H1 (cell line): ENCODE results near the gene ITM2B.

Source experiments
- CHD1 ChIP-seq: IDR thresholded peaks from 2 replicates; pipeline ENCODE4 v1.6.1; 2012; ENCODE audit warnings: low read depth, low read length, improper control_type of control experiment
- CREB1 ChIP-seq: IDR thresholded peaks from 2 replicates; pipeline ENCODE4 v1.6.1; 2012; ENCODE audit warnings: inconsistent platforms
- JUN ChIP-seq: IDR thresholded peaks from 2 replicates; pipeline ENCODE4 v1.6.1; 2011; ENCODE audit warnings: low read depth, mild to moderate bottlenecking, improper control_type of control experiment, low read length
- JUND ChIP-seq: IDR thresholded peaks from 2 replicates; pipeline ENCODE4 v1.6.1; 2011; ENCODE audit warnings: mild to moderate bottlenecking, improper control_type of control experiment, low read length
- NRF1 ChIP-seq: IDR thresholded peaks from 2 replicates; pipeline ENCODE4 v1.6.1; 2011; ENCODE audit warnings: mild to moderate bottlenecking, low read depth, low read length, improper control_type of control experiment
- RAD21 ChIP-seq, 2 experiments: IDR thresholded peaks in 1 of 2; conservative IDR thresholded peaks in 1 of 2; 2 replicates each; pipeline ENCODE4 v1.6.1; 2011; ENCODE audit warnings: low read depth in 2 of 2, low read length in 2 of 2, improper control_type of control experiment in 1 of 2, inconsistent platforms in 1 of 2, mild to moderate bottlenecking in 1 of 2, moderate library complexity in 1 of 2
- RFX5 ChIP-seq: IDR thresholded peaks from 2 replicates; pipeline ENCODE4 v1.6.1; 2011; ENCODE audit warnings: low read depth, low read length, improper control_type of control experiment, borderline replicate concordance
- SIN3A ChIP-seq, 2 experiments: IDR thresholded peaks in 1 of 2; conservative IDR thresholded peaks in 1 of 2; 2 replicates each; pipeline ENCODE4 v1.6.1; 2011 to 2012; ENCODE audit warnings: low read length in 2 of 2, improper control_type of control experiment in 1 of 2, low read depth in 1 of 2, mild to moderate bottlenecking in 1 of 2
- SP1 ChIP-seq: IDR thresholded peaks from 2 replicates; pipeline ENCODE4 v1.6.1; 2011; ENCODE audit warnings: low read depth, low read length
- YY1 ChIP-seq: IDR thresholded peaks from 2 replicates; pipeline ENCODE4 v1.6.1; 2011; ENCODE audit warnings: low read depth, mild to moderate bottlenecking, low read length
- TF ChIP-seq, protein P1 (sequence below), 3 experiments: IDR thresholded peaks; 1 replicate in 2 of 3; 2 replicates in 1 of 3; pipeline versions ENCODE4 v1.5.1 to v1.6.1; 2011; ENCODE audit warnings: low read length in 3 of 3, mild to moderate bottlenecking in 3 of 3, inconsistent platforms in 2 of 3, low read depth in 1 of 3, moderate library complexity in 1 of 3; ENCODE audit not compliant: insufficient read depth in 1 of 3; ENCODE audit errors: control extremely low read depth in 1 of 3

DNA sequence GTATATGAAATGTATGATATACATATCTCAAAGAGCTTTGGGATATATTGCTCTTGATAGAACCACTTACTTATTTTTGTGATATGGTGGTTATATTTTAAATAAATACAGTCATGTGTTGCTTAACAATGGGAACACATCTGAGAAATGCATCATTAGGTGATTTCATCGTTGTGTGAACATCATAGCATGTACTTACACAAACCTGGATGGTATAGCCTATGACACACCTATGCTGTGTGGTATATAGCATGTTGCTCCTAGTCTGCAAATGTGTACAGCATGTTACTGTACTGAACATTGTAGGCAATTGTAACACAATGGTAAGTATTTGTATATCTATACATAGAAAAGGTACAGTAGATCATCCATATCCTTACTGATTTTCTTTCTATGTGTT lies 78.2 kb downstream of the ITM2B start:
- TF ChIP-seq, protein P1, sequence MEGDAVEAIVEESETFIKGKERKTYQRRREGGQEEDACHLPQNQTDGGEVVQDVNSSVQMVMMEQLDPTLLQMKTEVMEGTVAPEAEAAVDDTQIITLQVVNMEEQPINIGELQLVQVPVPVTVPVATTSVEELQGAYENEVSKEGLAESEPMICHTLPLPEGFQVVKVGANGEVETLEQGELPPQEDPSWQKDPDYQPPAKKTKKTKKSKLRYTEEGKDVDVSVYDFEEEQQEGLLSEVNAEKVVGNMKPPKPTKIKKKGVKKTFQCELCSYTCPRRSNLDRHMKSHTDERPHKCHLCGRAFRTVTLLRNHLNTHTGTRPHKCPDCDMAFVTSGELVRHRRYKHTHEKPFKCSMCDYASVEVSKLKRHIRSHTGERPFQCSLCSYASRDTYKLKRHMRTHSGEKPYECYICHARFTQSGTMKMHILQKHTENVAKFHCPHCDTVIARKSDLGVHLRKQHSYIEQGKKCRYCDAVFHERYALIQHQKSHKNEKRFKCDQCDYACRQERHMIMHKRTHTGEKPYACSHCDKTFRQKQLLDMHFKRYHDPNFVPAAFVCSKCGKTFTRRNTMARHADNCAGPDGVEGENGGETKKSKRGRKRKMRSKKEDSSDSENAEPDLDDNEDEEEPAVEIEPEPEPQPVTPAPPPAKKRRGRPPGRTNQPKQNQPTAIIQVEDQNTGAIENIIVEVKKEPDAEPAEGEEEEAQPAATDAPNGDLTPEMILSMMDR (IDR thresholded peaks at IDR 0.05; ENCODE audit: control extremely low read depth in 1 of 3, insufficient read depth in 1 of 3, low read depth in 1 of 3, low read length in 3 of 3): no peak
- TF ChIP-seq JUND (no peak), YY1 (no peak), RAD21 (IDR thresholded peaks at IDR 0.05 in 1 of 2, conservative IDR thresholded peaks at IDR 0.05 in 1 of 2; ENCODE audit: low read depth in 2 of 2, low read length in 2 of 2) (no peak), SIN3A (conservative IDR thresholded peaks at IDR 0.05 in 1 of 2, IDR thresholded peaks at IDR 0.05 in 1 of 2; ENCODE audit: low read depth in 1 of 2, low read length in 2 of 2) (no peak), JUN (no peak), RFX5 (no peak), NRF1 (no peak), SP1 (no peak), CHD1 (no peak), CREB1 (no peak)
